Activated T-cell treated with anti-CD3 and anti-CD28 coated beads, Interleukin-2, amount 50 U/mL, for 4 hours (primary cell): ENCODE measurements around the gene KRT37. TPM values are rescaled to one million over a fixed set of nuclear protein-coding genes. Genes with fewer than 3 reads are reported as not detected.

Experiments used
- ATAC-seq, 2 donors: fragments of 200-7000 bp; cut with Tn5 transposase; one replicate each; pipeline ENCODE4 v1.10.0; 2021
- DNase-seq: peaks from one replicate; pipeline ENCODE4 v3.0.0-alpha.2; 2020
- H3K27me3 Mint-ChIP-seq: one replicate; pipeline ENCODE4 v1.8.0; 2021; ENCODE audit warnings: low read depth, mixed read lengths
- H3K36me3 Mint-ChIP-seq: one replicate; pipeline ENCODE4 v1.8.0; 2022; ENCODE audit warnings: mixed read lengths; ENCODE audit not compliant: insufficient read depth
- H3K4me1 Mint-ChIP-seq: one replicate; pipeline ENCODE4 v1.8.0; 2021; ENCODE audit warnings: low read depth, mixed read lengths
- H3K4me3 Mint-ChIP-seq: one replicate; pipeline ENCODE4 v1.8.0; 2021; ENCODE audit warnings: mild to moderate bottlenecking, moderate library complexity, mixed read lengths
- H3K9me3 Mint-ChIP-seq: one replicate; pipeline ENCODE4 v1.8.0; 2021; ENCODE audit warnings: mixed read lengths
- total RNA-seq, 3 donors: library from RNA; stranded (reverse); gene quantifications; one replicate each; pipeline ENCODE4 v1.2.1, GENCODE V29; 2021

Gene KRT37
- not detected for total RNA-seq

DNA sequence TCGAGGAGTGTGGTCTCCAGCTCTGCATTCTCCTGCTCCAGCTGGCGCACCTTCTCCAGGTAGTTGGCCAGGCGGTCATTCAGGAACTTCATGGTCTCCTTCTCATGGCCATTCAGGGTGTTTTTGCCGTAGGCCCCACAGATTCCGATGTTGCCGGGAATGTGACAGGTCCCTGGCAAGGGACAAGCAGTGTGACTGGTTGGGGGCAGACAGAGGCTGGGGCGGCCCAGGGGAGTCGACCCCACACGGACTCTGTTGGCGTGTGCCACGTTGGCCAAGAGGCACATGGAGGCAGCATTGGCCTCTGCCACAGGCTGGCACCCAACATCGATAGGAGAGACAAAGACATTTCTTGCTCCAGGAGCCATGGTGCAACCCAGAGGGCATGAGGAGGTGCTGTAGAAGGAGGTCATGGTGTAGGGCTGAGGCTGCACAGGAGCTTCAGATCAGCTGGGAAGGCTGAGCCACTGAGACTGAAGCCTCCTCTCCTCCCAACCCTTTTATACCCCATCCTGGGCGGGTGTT lies at the start of gene KRT37:
KRT37 (minus strand) TSS at position 475 of the 525 bp plus-strand sequence; CDS start at position 413, 62 bp downstream.
- Mint-ChIP-seq H3K4me3 (no peak within 1 kb of the TSS), H3K9me3 (no peaks in the 10 kb centered on the region), H3K4me1 (peaks cover 6% of the 10 kb centered on the region), H3K27me3 (no peaks in the 10 kb centered on the region), H3K36me3 (no peaks in the 10 kb centered on the region)
- no peak for ATAC-seq
- DNase-seq = no peak

DNA sequence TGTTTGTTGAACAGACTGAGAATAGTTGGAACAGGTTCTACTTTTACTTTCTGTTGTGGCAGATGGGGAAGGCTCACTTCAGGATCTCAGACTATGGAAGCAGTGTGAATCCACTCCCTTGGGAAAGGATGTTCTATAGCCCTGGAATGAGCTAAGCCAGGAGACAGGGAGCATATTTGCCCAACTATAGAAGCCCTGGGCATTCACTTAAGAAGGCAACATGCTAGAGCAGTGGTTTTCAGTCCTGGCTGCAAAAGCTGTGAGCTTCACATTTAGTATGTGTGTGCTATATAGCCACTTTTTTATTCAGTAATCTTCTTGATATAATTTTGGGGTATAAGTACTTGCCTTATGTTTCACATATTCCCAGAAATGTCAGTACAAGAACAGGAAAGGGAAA lies 44.0 kb upstream of the KRT37 start:
- ATAC-seq = no peak
- H3K4me3 Mint-ChIP-seq = no peak overlapping the region
- no peaks in the 10 kb centered on the region for H3K36me3 Mint-ChIP-seq
- peaks cover 6% of the 10 kb centered on the region for H3K27me3 Mint-ChIP-seq
- no peak for DNase-seq
- H3K9me3 Mint-ChIP-seq = peaks cover 13% of the 10 kb centered on the region
- H3K4me1 Mint-ChIP-seq = no peaks in the 10 kb centered on the region

DNA sequence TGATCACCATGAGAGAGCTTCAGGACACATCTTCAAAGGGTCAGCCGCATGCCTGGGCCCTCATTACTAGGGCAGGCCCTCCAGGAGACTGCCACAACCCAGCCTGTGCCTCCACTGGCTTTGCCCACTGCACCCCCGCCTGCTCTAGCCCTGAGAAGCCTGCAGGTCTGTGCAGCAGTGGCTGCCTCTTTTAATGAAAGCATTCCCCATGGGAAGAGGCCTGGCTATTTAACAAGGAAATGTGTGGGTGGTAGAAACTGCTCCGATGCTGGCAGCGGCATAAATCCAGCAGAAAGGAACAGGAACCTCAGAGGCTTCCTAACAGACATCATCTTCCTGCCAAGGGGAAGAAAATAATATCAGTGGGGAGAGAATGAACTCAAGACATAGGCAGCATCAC lies 43.2 kb upstream of the KRT37 start:
- DNase-seq (no peak), ATAC-seq (no peak)
- Mint-ChIP-seq H3K36me3 (no peaks in the 10 kb centered on the region), H3K27me3 (peaks cover 6% of the 10 kb centered on the region), H3K9me3 (peaks cover 13% of the 10 kb centered on the region), H3K4me1 (no peaks in the 10 kb centered on the region), H3K4me3 (no peak overlapping the region)

DNA sequence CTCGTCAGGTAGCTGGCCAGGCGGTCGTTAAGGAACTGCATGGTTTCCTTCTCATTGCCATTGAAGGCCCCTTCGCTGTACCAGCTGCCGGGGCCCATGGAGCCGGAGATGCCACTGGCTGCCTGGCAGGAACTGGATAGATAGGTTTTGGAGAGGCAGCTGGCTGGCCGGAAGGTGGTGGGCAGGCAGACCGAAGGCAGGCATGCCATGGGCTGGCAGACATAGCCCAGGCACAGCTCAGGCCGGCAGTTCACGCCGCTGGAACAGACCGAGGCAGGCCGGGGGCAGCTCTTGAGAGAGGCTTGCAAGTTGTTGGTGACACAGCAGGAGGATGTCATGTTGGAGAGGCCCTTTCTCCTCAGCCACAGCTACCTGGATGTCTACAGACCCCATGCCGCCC lies 42.6 kb upstream of the KRT37 start, which contains the start of gene KRT32:
KRT32 (minus strand) TSS at position 399 of the 400 bp plus-strand sequence; CDS start at position 338, 61 bp downstream.
- Mint-ChIP-seq H3K4me3 (no peak within 1 kb of the TSS), H3K9me3 (peaks cover 12% of the 10 kb centered on the region), H3K36me3 (no peaks in the 10 kb centered on the region), H3K4me1 (no peaks in the 10 kb centered on the region), H3K27me3 (peaks cover 3% of the 10 kb centered on the region)
- no peak for DNase-seq
- ATAC-seq = no peak

DNA sequence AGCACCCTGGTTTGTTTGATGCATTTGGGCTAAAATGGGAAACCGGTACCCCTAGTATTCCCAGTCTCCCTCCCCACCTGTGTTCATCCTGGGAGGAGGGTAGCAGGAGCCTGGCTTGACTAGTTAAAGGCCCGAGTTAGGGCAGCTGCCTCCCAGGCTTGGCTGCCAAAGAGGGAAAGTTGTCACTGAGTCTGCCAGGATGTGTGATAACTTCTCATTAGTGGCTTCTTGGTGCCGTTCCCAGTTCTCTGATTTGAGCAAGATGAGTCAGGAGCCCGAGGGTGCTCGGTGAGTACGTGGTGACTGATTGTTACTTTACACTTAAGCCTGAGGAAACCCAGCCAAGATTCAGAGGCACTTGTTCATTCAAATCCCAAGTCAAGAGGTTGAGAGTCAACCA lies 40.3 kb upstream of the KRT37 start:
- ATAC-seq (no peak), DNase-seq (no peak)
- Mint-ChIP-seq H3K27me3 (peaks cover 2% of the 10 kb centered on the region), H3K9me3 (peaks cover 8% of the 10 kb centered on the region), H3K36me3 (no peaks in the 10 kb centered on the region), H3K4me1 (no peaks in the 10 kb centered on the region), H3K4me3 (no peak overlapping the region)

DNA sequence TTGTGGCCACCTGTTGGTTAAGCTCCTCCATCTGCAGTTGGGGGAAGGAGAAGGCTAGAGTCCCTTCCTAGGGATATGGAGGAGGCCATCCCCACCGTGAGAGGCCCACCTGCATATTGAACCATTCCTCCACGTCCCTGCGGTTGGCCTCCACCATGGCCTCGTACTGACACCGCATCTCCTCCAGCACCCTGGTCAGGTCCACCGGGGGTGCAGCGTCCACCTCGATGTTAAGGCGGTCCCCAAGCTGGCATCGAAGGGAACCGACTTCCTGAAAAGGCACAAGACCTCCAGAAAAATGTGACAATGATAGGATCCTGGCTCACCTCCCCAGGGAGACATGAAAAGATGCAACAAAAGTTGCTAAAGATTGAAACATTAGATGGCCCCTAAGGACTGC lies 39.8 kb upstream of the KRT37 start:
- DNase-seq = no peak
- Mint-ChIP-seq H3K4me3 (no peak overlapping the region), H3K27me3 (peaks cover 2% of the 10 kb centered on the region), H3K4me1 (no peaks in the 10 kb centered on the region), H3K36me3 (no peaks in the 10 kb centered on the region), H3K9me3 (peaks cover 8% of the 10 kb centered on the region)
- no peak for ATAC-seq

DNA sequence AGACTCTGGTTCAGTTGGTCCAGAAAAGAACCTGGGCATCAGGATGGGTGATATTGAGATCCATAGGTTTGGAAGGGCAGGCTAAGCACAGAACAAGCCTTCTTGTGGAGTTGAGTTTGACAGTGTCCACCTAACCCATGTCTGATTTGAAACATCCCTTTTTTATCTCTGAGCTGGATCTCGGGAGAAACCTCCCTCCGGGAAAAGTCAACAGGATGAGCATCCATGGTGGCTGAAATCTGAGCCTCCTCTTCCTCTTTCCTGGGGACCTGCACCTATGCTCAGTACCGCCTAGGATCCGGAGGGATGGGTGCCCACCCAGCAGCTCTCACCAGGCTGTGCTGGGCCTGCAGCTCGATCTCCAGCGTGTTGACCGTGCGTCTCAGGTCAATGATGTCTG lies 39.4 kb upstream of the KRT37 start:
- Mint-ChIP-seq H3K36me3 (no peaks in the 10 kb centered on the region), H3K4me1 (no peaks in the 10 kb centered on the region), H3K9me3 (peaks cover 8% of the 10 kb centered on the region), H3K27me3 (peaks cover 2% of the 10 kb centered on the region), H3K4me3 (no peak overlapping the region)
- no peak for ATAC-seq
- no peak for DNase-seq

DNA sequence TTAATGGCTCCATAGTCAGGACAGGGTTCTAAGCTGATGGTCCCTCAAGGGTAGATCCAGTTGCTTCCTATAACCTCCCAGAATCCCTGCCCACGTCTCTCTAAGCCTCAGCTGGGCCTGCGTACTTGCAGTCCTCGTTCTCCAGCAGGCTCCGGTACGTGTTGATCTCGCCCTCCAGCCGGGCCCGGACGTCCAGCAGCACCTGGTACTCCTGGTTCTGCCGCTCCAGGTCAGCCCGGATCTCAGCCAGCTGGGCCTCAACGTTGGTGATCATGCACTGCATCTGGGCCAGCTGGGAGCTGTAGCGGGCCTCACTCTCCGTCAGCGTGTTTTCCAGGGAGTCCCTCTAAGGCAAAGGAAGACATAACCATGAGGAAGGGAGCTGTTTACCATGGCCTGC lies 38.3 kb upstream of the KRT37 start:
- Mint-ChIP-seq H3K9me3 (peaks cover 1% of the 10 kb centered on the region), H3K4me1 (no peaks in the 10 kb centered on the region), H3K27me3 (no peaks in the 10 kb centered on the region), H3K4me3 (no peak overlapping the region), H3K36me3 (no peaks in the 10 kb centered on the region)
- DNase-seq = no peak
- ATAC-seq = no peak

DNA sequence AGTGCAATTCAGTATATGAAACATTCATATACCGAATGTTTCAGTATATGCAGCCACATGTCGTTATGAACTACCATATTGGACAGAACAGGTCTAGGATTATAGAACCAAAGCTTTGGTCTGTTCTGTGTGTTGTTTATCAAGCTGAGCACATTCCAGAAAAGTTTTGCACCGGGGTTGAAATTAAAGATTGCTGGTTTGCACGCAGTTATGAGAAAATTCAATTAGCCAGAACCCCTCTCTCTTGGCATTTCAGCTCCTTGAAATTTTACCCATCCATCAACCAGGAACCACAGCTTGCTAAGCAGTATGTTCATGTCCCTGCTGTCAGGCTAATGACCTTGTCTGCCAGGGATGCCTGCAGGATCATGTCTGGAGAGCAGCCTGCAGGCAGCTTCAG lies 33.3 kb upstream of the KRT37 start:
- Mint-ChIP-seq H3K4me1 (no peaks in the 10 kb centered on the region), H3K36me3 (no peaks in the 10 kb centered on the region), H3K9me3 (no peaks in the 10 kb centered on the region), H3K4me3 (no peak overlapping the region), H3K27me3 (no peaks in the 10 kb centered on the region)
- no peak for ATAC-seq
- no peak for DNase-seq

DNA sequence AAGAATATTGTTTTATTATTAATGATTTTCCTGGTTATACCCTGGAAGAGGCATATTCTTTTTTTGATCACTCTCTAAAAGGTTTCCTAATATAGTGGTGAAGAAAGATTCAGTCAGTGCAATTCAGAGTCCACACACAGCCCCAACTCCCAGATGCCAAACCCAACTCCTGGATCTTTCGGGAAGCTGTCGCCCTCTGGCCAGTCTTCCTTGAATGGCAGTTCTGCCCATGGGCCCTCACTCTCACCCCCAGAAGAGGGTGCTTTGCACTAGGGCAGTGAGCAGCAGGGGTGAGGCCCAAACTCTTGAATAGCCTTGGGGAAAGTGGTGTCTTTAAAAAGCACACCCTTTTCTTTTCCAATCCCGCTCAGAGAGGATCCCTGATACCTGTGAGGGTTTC lies 31.8 kb upstream of the KRT37 start:
- no peaks in the 10 kb centered on the region for H3K4me1 Mint-ChIP-seq
- H3K4me3 Mint-ChIP-seq = no peak overlapping the region
- ATAC-seq = no peak
- no peaks in the 10 kb centered on the region for H3K36me3 Mint-ChIP-seq
- H3K9me3 Mint-ChIP-seq = no peaks in the 10 kb centered on the region
- H3K27me3 Mint-ChIP-seq = peaks cover 3% of the 10 kb centered on the region
- DNase-seq = no peak

DNA sequence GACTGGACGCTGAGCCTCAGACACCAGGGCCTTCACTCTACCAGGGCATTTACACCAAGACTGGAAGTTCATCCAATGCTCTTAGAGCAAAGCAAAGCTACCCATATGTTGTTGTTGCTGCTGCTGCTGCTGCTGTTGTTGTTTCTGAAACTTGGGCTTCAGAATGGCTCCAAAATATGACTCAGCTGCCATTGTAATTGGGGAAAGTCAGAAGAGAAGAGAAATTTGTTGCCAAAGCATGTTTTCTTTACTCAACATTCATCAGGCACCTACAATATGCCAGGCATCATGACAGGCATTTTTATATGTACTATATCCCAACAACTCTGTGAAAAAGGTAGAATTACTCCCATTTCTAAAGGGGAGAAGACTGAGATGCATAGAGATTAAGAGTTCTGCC lies 30.9 kb upstream of the KRT37 start:
- no peaks in the 10 kb centered on the region for H3K9me3 Mint-ChIP-seq
- no peak for ATAC-seq
- H3K36me3 Mint-ChIP-seq = no peaks in the 10 kb centered on the region
- no peak for DNase-seq
- H3K4me3 Mint-ChIP-seq = no peak overlapping the region
- H3K4me1 Mint-ChIP-seq = no peaks in the 10 kb centered on the region
- H3K27me3 Mint-ChIP-seq = peaks cover 5% of the 10 kb centered on the region

DNA sequence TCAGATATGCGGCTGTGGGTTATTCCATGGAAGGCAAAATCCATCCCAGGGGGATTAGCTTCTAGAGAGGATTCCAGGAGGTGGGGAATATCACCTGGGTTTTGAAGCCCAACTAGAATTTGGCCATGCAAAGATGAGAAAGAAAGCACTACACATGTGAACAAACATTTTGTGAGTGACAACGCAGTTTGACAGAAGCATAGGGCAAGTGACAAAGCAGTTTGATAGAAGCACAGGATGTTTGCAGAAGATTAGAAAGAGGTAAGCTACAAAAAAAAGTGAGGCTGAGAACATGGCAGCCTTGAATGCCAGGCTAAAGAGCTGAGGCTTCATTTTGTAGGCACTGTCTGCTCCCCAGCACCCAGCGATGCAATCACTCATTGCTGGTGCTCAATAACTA lies 28.7 kb upstream of the KRT37 start:
- H3K36me3 Mint-ChIP-seq = no peaks in the 10 kb centered on the region
- no peaks in the 10 kb centered on the region for H3K4me1 Mint-ChIP-seq
- H3K9me3 Mint-ChIP-seq = no peaks in the 10 kb centered on the region
- no peak overlapping the region for H3K4me3 Mint-ChIP-seq
- no peak for DNase-seq
- peaks cover 5% of the 10 kb centered on the region for H3K27me3 Mint-ChIP-seq
- no peak for ATAC-seq

DNA sequence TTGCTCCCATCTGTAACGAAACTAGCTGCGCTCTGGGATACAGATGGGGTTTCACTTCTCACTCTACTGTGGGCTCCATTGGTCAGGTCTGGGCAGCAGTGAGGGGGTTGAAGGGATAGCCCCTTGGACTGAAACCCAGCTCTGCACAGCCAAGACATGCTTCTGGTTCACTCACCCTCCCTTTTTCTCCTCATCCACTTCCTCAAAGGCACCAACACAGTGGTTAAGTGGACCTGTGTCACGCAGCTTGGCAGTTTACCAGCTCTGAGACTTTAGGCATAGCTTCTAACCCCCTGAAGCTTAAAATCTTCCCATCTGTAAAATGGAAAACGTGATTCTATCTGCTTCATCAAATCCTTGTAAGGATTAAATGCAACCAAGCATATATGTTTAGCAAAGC lies 27.9 kb upstream of the KRT37 start:
- Mint-ChIP-seq H3K36me3 (no peaks in the 10 kb centered on the region), H3K9me3 (no peaks in the 10 kb centered on the region), H3K4me1 (no peaks in the 10 kb centered on the region), H3K27me3 (peaks cover 5% of the 10 kb centered on the region), H3K4me3 (no peak overlapping the region)
- no peak for DNase-seq
- ATAC-seq = no peak

DNA sequence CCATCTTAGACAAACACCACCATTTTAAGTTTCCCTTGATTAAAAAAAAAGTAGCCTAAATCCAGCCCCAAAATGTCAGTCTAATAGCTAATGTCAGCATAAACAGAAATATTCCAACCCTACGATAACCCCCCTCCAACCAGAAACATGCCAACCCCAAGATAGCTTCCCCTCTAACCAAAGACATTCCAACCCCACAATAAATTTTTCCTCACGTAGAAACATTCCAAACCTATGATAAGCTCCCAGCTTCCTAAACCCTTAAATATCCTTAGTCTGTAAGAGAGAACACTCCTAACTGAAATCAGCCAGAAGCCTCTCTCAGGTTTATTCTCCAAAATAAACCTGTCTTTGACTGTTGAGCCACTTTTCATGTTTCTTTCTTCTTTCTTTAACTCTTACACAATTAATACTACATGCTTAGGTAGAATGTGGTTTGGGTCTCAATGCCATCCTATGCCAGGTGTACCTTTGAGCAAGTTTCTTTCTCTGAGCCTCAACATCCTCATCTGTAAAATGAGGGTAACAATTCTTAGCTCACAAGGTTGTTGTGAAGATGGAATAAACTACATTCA lies 26.9 kb upstream of the KRT37 start:
- no peaks in the 10 kb centered on the region for H3K9me3 Mint-ChIP-seq
- peaks cover 5% of the 10 kb centered on the region for H3K27me3 Mint-ChIP-seq
- no peaks in the 10 kb centered on the region for H3K4me1 Mint-ChIP-seq
- H3K36me3 Mint-ChIP-seq = no peaks in the 10 kb centered on the region
- DNase-seq (no peak), ATAC-seq (no peak)
- H3K4me3 Mint-ChIP-seq = no peak overlapping the region

DNA sequence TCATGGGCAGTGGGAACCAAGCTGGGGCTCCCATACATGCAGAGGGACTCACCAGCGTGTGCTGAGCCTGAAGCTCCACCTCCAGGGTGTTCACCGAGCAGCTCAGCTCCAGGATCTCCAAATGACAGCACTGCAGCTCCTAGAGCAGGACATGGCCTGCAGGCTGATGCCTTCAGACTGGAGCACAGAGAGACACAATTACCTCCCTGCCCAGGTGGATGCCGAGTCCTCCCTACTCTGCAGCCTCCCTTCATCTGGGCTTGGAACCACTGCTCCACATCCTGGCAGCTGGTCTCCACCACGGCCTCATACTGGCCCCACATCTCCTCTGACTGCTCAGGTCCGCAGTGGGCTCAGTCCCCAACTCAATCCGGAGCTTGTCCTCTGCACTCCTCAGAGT lies 24.6 kb upstream of the KRT37 start:
- Mint-ChIP-seq H3K4me3 (no peak overlapping the region), H3K36me3 (no peaks in the 10 kb centered on the region), H3K27me3 (peaks cover 5% of the 10 kb centered on the region), H3K9me3 (no peaks in the 10 kb centered on the region), H3K4me1 (no peaks in the 10 kb centered on the region)
- DNase-seq = no peak
- no peak for ATAC-seq
